CD8-positive, alpha-beta memory T cell (primary cell): Measurements from ENCODE around the gene TMEM150A. TPM values are rescaled to one million over a fixed set of nuclear protein-coding genes. Genes with fewer than 3 reads are reported as not detected.

ENCODE experiments used
- CTCF ChIA-PET: fragments of 350-600 bp; sonication (Branson Sonifier 250); formaldehyde crosslinking; loops from one replicate; lab custom pipeline; 2021; ENCODE audit warnings: antibody characterized with exemption; lab: Charles Lee
- POLR2A ChIA-PET: fragments of 350-600 bp; sonication (Branson Sonifier 250); formaldehyde crosslinking; loops from one replicate; lab custom pipeline; 2021; ENCODE audit warnings: antibody characterized with exemption; lab: Charles Lee
- DNase-seq, 5 donors: peaks; one replicate each; pipeline versions ENCODE4 v3.0.0 to v3.0.0-alpha.2; 2020 to 2022; ENCODE audit warnings: mixed read lengths in 1 of 5
- H3K27ac ChIP-seq: one replicate; pipeline ENCODE4 v1.7.0; 2013; ENCODE audit warnings: low read depth, mild to moderate bottlenecking, low read length, moderate library complexity
- H3K27me3 ChIP-seq: 2 replicates; pipeline ENCODE4 v1.7.0; 2013; ENCODE audit warnings: low read length, mild to moderate bottlenecking; ENCODE audit not compliant: insufficient read depth, poor library complexity, severe bottlenecking
- H3K36me3 ChIP-seq: 2 replicates; pipeline ENCODE4 v1.7.0; 2013; ENCODE audit warnings: mild to moderate bottlenecking, low read length, moderate library complexity; ENCODE audit not compliant: insufficient read depth
- H3K4me1 ChIP-seq: 2 replicates; pipeline ENCODE4 v1.7.0; 2013; ENCODE audit warnings: mild to moderate bottlenecking, low read length, moderate library complexity; ENCODE audit not compliant: insufficient read depth
- H3K4me3 ChIP-seq: 2 replicates; pipeline ENCODE4 v1.7.0; 2013; ENCODE audit warnings: mild to moderate bottlenecking, low read length
- H3K9me3 ChIP-seq: 2 replicates; pipeline ENCODE4 v1.7.0; 2013; ENCODE audit warnings: mild to moderate bottlenecking, low read length
- H3K27ac Mint-ChIP-seq, 8 donors: one replicate each; pipeline ENCODE4 v1.8.0; 2020 to 2021; ENCODE audit warnings: mixed read lengths in 8 of 8, mild to moderate bottlenecking in 6 of 8, inconsistent platforms in 3 of 8, moderate library complexity in 3 of 8
- H3K27me3 Mint-ChIP-seq, 2 donors: one replicate each; pipeline ENCODE4 v1.8.0; 2020 to 2021; ENCODE audit warnings: mixed read lengths in 2 of 2, mild to moderate bottlenecking in 1 of 2, moderate library complexity in 1 of 2
- H3K36me3 Mint-ChIP-seq, 3 donors: one replicate each; pipeline ENCODE4 v1.8.0; 2020 to 2021; ENCODE audit warnings: mixed read lengths in 3 of 3, inconsistent platforms in 1 of 3, mild to moderate bottlenecking in 1 of 3
- H3K4me1 Mint-ChIP-seq, 3 donors: one replicate each; pipeline ENCODE4 v1.8.0; 2020 to 2021; ENCODE audit warnings: mixed read lengths in 3 of 3, inconsistent platforms in 1 of 3, mild to moderate bottlenecking in 1 of 3
- H3K4me3 Mint-ChIP-seq, 7 donors: one replicate each; pipeline ENCODE4 v1.8.0; 2020 to 2021; ENCODE audit warnings: mixed read lengths in 7 of 7, mild to moderate bottlenecking in 6 of 7, moderate library complexity in 4 of 7, inconsistent platforms in 2 of 7
- H3K9me3 Mint-ChIP-seq, 5 donors: one replicate each; pipeline ENCODE4 v1.8.0; 2020 to 2022; ENCODE audit warnings: mixed read lengths in 5 of 5, mild to moderate bottlenecking in 3 of 5, moderate library complexity in 2 of 5, inconsistent platforms in 1 of 5
- polyA plus RNA-seq: library from polyadenylated mRNA; unstranded; fragments of 300-500 nt; fragmentation: Illumina TruSeq; gene quantifications from one replicate; pipeline ENCODE4 v1.2.3, GENCODE V29; 2021
- total RNA-seq, 2 experiments: library from RNA; stranded (reverse); gene quantifications; one replicate each; pipeline ENCODE4 v1.2.3, GENCODE V29; 2021

The TMEM150A gene
- total and polyA plus RNA-seq, 3 experiments from 2014 or later: 6.3 to 13.2 (median 7.6) TPM

DNA sequence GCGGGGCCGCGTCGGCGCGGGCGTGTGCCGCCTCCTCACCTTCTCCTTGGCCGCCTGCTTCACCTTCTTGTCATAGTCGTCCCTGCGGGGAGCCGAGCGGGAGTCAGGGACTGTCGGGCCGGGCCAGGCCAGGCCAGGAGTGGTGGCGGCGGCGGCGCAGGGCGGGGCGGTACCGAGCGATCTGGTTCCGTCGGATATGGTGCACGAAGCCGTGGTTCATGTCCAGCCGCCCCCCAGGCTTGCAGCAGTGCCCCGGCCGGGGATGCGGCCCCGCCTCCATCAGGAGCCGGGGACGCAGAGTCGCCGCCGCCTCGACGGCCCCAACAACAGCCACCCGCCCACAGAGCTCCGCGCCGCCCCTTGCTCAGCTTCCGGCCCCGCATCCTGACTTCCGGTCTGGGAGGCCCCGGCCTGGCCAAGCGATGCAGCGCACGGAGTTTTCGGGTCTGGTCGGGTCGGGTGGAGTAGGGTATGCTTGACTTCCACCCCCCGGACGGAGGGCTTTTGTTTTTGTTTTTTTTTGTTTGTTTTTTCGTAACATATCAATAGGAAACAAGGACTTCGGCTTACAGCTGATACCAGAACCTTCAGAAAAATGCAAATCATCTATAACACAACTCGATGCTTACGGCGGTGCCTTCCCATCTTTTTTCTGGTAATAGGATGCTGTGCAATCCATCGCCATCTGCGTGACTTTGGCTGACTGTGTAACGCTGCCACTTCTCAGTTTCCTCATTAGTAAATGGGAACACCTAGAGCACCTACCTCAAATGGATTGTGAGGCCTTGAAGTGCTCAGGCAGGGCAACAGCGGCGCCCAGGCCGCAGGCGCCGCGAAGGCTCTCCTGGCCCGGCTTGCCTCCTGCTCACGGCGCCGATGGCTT is 9.4 kb upstream of the TMEM150A start, which contains the start of gene C2orf68:
Gene C2orf68 (minus strand): TSS at position 362 of the 883 bp plus-strand sequence. CDS start 82 bp downstream, at position 280.
- H3K9me3 ChIP-seq: no peaks in the 10 kb centered on the region
- peak within 1 kb of the TSS; percentile 88 to 98 (median 94) for H3K27ac Mint-ChIP-seq
- H3K27ac ChIP-seq: peak within 1 kb of the TSS; percentile 68
- peak within 1 kb of the TSS; percentile 91 for H3K4me3 ChIP-seq
- H3K36me3 Mint-ChIP-seq: peaks cover 0 to 39% (median 7%) of the 10 kb centered on the region in 3 donors
- H3K4me1 Mint-ChIP-seq: peaks cover 23 to 51% (median 42%) of the 10 kb centered on the region in 3 donors
- peak; percentile 76 to 87 (median 78) for DNase-seq
- POLR2A ChIA-PET: interaction anchor here (1.1 to 1.6 kb wide), 5 partner anchors 9 to 494 kb away, joined by 4 to 21 read pairs (median 5); partner anchors contain the start of genes POLR1A, PTCD3, RNF181 and TGOLN2
- no peaks in the 10 kb centered on the region for H3K27me3 ChIP-seq
- CTCF ChIA-PET: interaction anchor here (0.8 to 1.2 kb wide), 3 partner anchors 17 to 75 kb away, joined by 3 to 5 read pairs (median 4); partner anchors contain the start of gene RNF181
- peak within 1 kb of the TSS; percentile 90 to 99 (median 96) for H3K4me3 Mint-ChIP-seq
- no peaks in the 10 kb centered on the region for H3K9me3 Mint-ChIP-seq
- H3K36me3 ChIP-seq: peaks cover 18% of the 10 kb centered on the region
- peaks cover 24% of the 10 kb centered on the region for H3K4me1 ChIP-seq
- H3K27me3 Mint-ChIP-seq: peaks cover 0 to 4% of the 10 kb centered on the region in 2 donors

DNA sequence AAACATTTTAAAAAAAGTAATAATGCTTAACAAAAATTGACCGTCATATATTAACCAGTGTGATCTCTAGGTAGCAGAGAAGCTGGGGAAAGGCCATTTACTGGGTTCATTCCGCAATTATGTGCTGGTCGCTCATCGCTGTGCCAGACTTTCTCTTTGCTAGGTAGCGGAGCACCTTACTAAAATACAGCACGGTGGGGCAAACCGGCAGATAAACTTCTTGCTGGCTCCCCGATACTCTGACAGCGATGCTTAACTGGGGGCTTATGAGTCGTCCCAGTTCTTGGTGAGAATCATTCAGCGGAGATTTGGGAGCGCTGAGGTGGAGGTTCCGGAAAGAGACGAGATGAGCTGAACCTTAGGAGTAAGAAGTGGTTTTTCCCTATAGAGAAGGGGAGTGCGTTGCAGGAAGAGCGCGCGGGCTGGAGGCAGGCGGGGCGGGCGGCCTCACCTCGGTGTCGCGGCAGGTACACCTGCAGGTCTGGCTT is 8.8 kb upstream of the TMEM150A start:
- CTCF ChIA-PET: interaction anchor here (0.9 to 1.2 kb wide), 2 partner anchors 59 to 74 kb away, joined by 3 to 5 read pairs; no protein-coding TSS in a partner anchor
- DNase-seq: no peak
- H3K36me3 Mint-ChIP-seq: peaks cover 0 to 44% (median 7%) of the 10 kb centered on the region in 3 donors

DNA sequence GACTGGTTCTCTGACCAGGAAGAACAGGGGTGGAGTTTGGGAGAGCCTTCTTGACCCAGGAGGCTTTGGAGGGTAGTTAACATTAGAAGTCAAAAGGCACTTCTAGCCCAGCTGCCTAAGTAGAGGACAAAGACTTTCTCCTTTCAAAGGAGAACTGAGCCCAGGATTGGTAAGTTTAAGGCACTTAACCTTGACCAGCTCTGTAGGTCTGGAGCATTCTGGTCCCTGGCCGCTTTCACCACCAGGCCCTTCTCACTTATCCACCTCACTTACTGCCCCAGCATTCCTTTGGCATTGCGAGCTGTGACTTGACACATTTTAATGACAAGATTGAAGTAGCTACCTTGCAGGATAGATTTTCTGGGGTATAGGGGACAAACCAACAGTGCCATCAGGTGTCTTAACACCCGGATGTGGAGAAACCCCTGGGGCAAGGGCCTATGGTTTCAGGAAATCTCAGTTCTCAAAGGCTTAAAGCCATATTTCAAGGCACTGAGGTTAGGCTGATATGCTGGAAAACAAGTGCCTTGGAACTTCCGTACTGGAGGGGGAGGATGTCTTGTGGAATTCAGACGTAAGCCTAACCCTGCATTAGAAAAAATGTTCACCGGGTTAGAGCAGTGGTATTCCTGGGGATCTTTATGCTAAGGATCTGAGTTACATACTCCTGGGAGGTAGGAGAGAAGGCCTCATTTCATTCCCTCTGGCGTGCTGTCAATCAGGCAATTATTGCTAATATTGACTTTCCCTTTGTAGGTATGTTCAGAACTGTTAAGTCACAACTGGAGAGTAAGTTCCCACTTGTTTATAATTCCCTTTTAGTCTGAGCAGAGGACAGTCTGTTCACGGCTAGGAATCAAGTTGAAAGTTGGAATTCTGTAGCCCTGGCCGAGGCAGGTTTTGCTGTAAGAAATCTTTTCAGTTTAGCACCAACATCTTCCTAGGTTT is 5.0 kb upstream of the TMEM150A start:
- H3K27ac Mint-ChIP-seq: peak overlapping the region in 4 of 8 donors; percentile 54 to 72 (median 66)
- peaks cover 29% of the 10 kb centered on the region for H3K4me1 ChIP-seq
- no peaks in the 10 kb centered on the region for H3K27me3 ChIP-seq
- H3K4me1 Mint-ChIP-seq: peaks cover 35 to 72% (median 68%) of the 10 kb centered on the region in 3 donors
- H3K9me3 Mint-ChIP-seq: no peaks in the 10 kb centered on the region
- no peak overlapping the region for H3K4me3 ChIP-seq
- H3K36me3 ChIP-seq: peaks cover 18% of the 10 kb centered on the region
- H3K27me3 Mint-ChIP-seq: peaks cover 0 to under 1% of the 10 kb centered on the region in 2 donors
- peak overlapping the region in 3 of 7 donors; percentile 27 to 81 (median 45) for H3K4me3 Mint-ChIP-seq
- CTCF ChIA-PET: interaction anchor here (0.6 to 2.8 kb wide), 4 partner anchors 13 to 31 kb away, joined by 3 to 8 read pairs (median 4); partner anchors contain the start of gene RNF181
- POLR2A ChIA-PET: interaction anchor here (0.5 kb wide), 1 partner anchor 193 kb away, joined by 3 read pairs; no protein-coding TSS in a partner anchor
- no peak overlapping the region for H3K27ac ChIP-seq
- no peak for DNase-seq
- H3K9me3 ChIP-seq: no peaks in the 10 kb centered on the region
- H3K36me3 Mint-ChIP-seq: peaks cover 0 to 54% (median 9%) of the 10 kb centered on the region in 3 donors

More for the DNA sequence above, 8.8 kb upstream of the TMEM150A start:
- POLR2A ChIA-PET: interaction anchor here (1.1 to 1.6 kb wide), 5 partner anchors 8 to 495 kb away, joined by 4 to 21 read pairs (median 5); partner anchors contain the start of genes POLR1A, PTCD3, RNF181 and TGOLN2
- Histone ChIP-seq H3K36me3 (peaks cover 18% of the 10 kb centered on the region), H3K9me3 (no peaks in the 10 kb centered on the region), H3K4me1 (peaks cover 21% of the 10 kb centered on the region), H3K27ac (peak overlapping the region; percentile 68), H3K27me3 (no peaks in the 10 kb centered on the region), H3K4me3 (peak overlapping the region; percentile 91)
- Mint-ChIP-seq H3K4me1 (peaks cover 23 to 50% (median 46%) of the 10 kb centered on the region in 3 donors), H3K27ac (peak overlapping the region; percentile 79 to 98 (median 92)), H3K4me3 (peak overlapping the region; percentile 90 to 99 (median 96)), H3K9me3 (no peaks in the 10 kb centered on the region), H3K27me3 (peaks cover 0 to 4% of the 10 kb centered on the region in 2 donors)

DNA sequence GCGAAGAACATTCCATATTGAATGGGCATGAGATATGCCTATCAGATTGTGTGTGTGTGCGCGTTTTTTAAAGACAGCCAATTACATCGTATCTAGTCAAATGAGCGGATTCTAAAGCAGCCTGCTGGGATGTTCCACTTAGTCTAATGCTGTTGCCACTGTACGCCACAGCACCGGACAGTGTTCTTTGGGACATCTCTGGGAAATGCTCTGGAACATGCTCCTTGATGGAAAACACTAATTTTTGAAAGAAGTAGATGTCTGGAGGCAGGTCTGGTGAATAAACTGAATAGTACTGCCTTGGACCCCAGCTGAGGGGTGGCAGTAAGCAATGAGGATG is 3.6 kb upstream of the TMEM150A start:
- ChIA-PET POLR2A (interaction anchor here (0.5 to 2.6 kb wide), 2 partner anchors 11 to 22 kb away, joined by 4 to 10 read pairs; partner anchors contain the start of gene RNF181), CTCF (interaction anchor here (1.4 to 2.8 kb wide), 2 partner anchors 11 to 16 kb away, joined by 4 to 8 read pairs; partner anchors contain the start of gene RNF181)
- Histone ChIP-seq H3K27me3 (no peaks in the 10 kb centered on the region), H3K27ac (no peak overlapping the region), H3K36me3 (peaks cover 18% of the 10 kb centered on the region), H3K4me3 (no peak overlapping the region), H3K4me1 (peaks cover 33% of the 10 kb centered on the region), H3K9me3 (no peaks in the 10 kb centered on the region)
- H3K4me3 Mint-ChIP-seq: peak overlapping the region in 1 of 7 donors; percentile 48
- peak overlapping the region in 5 of 8 donors; percentile 3 to 95 (median 36) for H3K27ac Mint-ChIP-seq
- DNase-seq: no peak
- H3K9me3 Mint-ChIP-seq: no peaks in the 10 kb centered on the region
- peaks cover 35 to 71% (median 63%) of the 10 kb centered on the region in 3 donors for H3K4me1 Mint-ChIP-seq
- peaks cover 0 to 47% (median 9%) of the 10 kb centered on the region in 3 donors for H3K36me3 Mint-ChIP-seq
- H3K27me3 Mint-ChIP-seq: no peaks in the 10 kb centered on the region

DNA sequence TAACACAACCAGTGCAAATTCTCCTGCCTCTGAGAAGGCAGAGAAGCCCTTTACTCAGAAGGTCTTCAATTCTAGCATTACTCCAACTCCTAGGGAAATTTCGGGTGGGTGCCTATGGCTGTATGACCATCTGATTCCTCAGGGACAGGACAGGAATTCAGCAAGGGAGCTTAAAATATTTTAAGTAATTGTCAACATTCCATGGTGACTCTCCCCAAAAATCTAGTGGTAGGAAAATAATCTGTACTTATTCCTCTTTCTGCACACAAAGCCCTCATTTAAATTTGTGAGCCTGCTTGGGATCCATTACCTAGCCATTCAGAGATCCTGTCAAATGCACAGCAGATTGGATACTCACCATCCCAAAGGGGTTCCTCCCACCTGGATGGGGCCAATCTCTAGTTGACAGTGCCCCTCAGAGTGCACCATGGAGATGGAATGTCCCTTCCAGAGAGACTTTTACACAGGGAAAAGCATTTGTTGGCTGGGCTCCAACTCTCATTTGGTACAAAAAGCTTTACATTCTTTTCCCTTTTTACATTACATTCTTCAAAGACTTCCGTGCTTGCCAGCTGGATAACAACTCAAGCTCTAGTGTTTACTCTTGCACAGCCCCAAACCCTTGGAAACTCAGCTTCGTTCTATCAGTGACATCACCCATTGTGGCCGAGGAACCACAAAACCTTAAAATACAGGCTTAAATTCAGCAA is 3.1 kb upstream of the TMEM150A start:
- ChIA-PET CTCF (interaction anchor here (1.1 to 2.8 kb wide), 5 partner anchors 11 to 54 kb away, joined by 3 to 8 read pairs (median 4); partner anchors contain the start of gene RNF181), POLR2A (interaction anchor here (0.7 to 2.6 kb wide), 2 partner anchors 10 to 23 kb away, joined by 3 to 10 read pairs; partner anchors contain the start of gene RNF181)
- no peak overlapping the region for H3K27ac ChIP-seq
- H3K4me3 Mint-ChIP-seq: peak overlapping the region in 3 of 7 donors; percentile 15 to 28 (median 21)
- H3K9me3 ChIP-seq: no peaks in the 10 kb centered on the region
- peaks cover 35 to 75% (median 62%) of the 10 kb centered on the region in 3 donors for H3K4me1 Mint-ChIP-seq
- H3K36me3 ChIP-seq: peaks cover 18% of the 10 kb centered on the region
- H3K27ac Mint-ChIP-seq: peak overlapping the region in 4 of 8 donors; percentile 3 to 95 (median 54)
- peaks cover 0 to 47% (median 9%) of the 10 kb centered on the region in 3 donors for H3K36me3 Mint-ChIP-seq
- no peaks in the 10 kb centered on the region for H3K9me3 Mint-ChIP-seq
- DNase-seq: no peak
- H3K27me3 ChIP-seq: no peaks in the 10 kb centered on the region
- peaks cover 30% of the 10 kb centered on the region for H3K4me1 ChIP-seq
- no peaks in the 10 kb centered on the region for H3K27me3 Mint-ChIP-seq
- no peak overlapping the region for H3K4me3 ChIP-seq

DNA sequence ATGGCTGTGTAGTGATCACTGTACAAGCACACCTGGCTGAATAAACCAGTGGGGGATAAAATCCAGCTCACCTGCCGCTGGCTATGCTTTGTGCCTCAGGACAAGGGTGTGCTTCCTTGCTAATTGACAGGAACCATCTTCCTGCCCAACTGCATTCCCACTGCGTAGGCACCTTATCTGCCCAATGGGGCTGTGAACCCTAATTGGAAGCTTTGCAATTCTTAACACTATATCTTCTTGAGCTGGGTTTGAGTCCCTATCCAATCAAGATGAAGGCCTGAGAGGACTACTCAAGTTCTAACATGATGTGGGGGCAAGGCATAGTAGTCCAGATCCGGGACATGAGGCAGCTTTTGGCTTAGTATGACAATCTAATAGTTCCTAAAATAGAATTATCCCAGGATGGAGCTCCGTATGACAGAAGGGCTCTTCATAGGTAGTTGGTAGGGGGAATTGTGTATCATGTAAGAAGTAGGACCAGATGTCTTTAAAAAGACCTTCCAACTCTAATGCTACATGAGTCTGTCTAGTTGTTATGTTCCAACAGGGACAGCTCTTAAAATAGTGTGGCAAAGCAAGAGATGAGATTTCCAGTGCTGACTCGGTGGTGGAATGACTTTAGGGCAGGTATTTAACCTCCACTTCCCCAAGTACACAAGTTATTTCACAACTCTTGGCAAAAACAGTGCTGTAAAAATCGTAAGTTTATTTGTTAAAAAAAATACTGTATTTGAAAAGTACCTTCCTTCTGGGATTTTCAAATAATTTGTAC is 2.3 kb upstream of the TMEM150A start:
- H3K27me3 ChIP-seq: no peaks in the 10 kb centered on the region
- H3K27ac ChIP-seq: no peak overlapping the region
- CTCF ChIA-PET: interaction anchor here (1.1 to 2.8 kb wide), 5 partner anchors 10 to 53 kb away, joined by 3 to 8 read pairs (median 4); partner anchors contain the start of gene RNF181
- H3K4me3 Mint-ChIP-seq: peak overlapping the region in 3 of 7 donors; percentile 15 to 57 (median 28)
- POLR2A ChIA-PET: interaction anchor here (0.5 to 2.6 kb wide), 3 partner anchors 10 to 27 kb away, joined by 3 to 10 read pairs (median 8); partner anchors contain the start of genes RNF181 and VAMP8
- H3K36me3 Mint-ChIP-seq: peaks cover 0 to 42% (median 9%) of the 10 kb centered on the region in 3 donors
- no peaks in the 10 kb centered on the region for H3K9me3 ChIP-seq
- H3K4me1 Mint-ChIP-seq: peaks cover 30 to 71% (median 56%) of the 10 kb centered on the region in 3 donors
- H3K4me3 ChIP-seq: no peak overlapping the region
- no peak for DNase-seq
- H3K27me3 Mint-ChIP-seq: no peaks in the 10 kb centered on the region
- peak overlapping the region in 3 of 8 donors; percentile 3 to 50 (median 39) for H3K27ac Mint-ChIP-seq
- peaks cover 24% of the 10 kb centered on the region for H3K4me1 ChIP-seq
- H3K36me3 ChIP-seq: peaks cover 18% of the 10 kb centered on the region
- H3K9me3 Mint-ChIP-seq: no peaks in the 10 kb centered on the region
